PC-9 (cell line): ENCODE measurements around the gene LRIG1. TPM values are rescaled to one million over a fixed set of nuclear protein-coding genes. Genes with fewer than 3 reads are reported as not detected.

Experiments
- BruUV-seq: library from RNA; stranded (reverse); fragments of 400-500 nt; replicated peaks from 2 replicates; lab custom pipeline; 2021; lab: Mats Ljungman, UMichigan
- CTCF ChIA-PET: fragments of 300-600 bp; sonication (Branson Sonifier 250); formaldehyde crosslinking; loops from one replicate; lab custom pipeline; 2022; ENCODE audit warnings: antibody characterized with exemption; lab: Charles Lee
- POLR2A ChIA-PET: fragments of 300-600 bp; sonication (Branson Sonifier 250); formaldehyde crosslinking; loops from one replicate; lab custom pipeline; 2022; ENCODE audit warnings: antibody characterized with exemption; ENCODE audit not compliant: unreplicated experiment; lab: Charles Lee
- DNase-seq, 2 experiments: peaks; one replicate each; pipeline versions ENCODE4 v3.0.0 to v3.0.0-alpha.2; 2015 to 2022; ENCODE audit warnings: mixed read lengths in 1 of 2
- H2AFZ ChIP-seq: fragments of 200-600 bp; sonication (generic); 2 replicates; pipeline ENCODE4 v1.8.1; 2017; ENCODE audit warnings: antibody characterized with exemption
- H3F3A ChIP-seq: fragments of 200-600 bp; sonication (generic); 2 replicates; pipeline ENCODE4 v1.8.1; 2017; ENCODE audit warnings: antibody characterized with exemption, mild to moderate bottlenecking, low read depth; ENCODE audit not compliant: insufficient read depth
- H3K27ac ChIP-seq: fragments of 200-600 bp; sonication (generic); 2 replicates; pipeline ENCODE4 v1.6.1; 2016; ENCODE audit warnings: mixed run types
- H3K27me3 ChIP-seq: fragments of 200-600 bp; sonication (generic); 2 replicates; pipeline ENCODE4 v1.6.1; 2016; ENCODE audit warnings: low read depth, mixed run types; ENCODE audit not compliant: insufficient read depth
- H3K36me3 ChIP-seq: fragments of 200-600 bp; sonication (generic); 2 replicates; pipeline ENCODE4 v1.6.1; 2016; ENCODE audit warnings: low read depth, mixed run types
- H3K4me1 ChIP-seq: fragments of 200-600 bp; sonication (generic); replicated peaks from 2 replicates; pipeline ENCODE4 v1.6.1; 2016; ENCODE audit warnings: mixed run types; ENCODE audit not compliant: insufficient read depth
- H3K4me2 ChIP-seq: fragments of 200-600 bp; sonication (generic); 2 replicates; pipeline ENCODE4 v1.6.1; 2017; ENCODE audit warnings: mixed run types
- H3K4me3 ChIP-seq: fragments of 200-600 bp; sonication (generic); 2 replicates; pipeline ENCODE4 v1.6.1; 2016; ENCODE audit warnings: mixed run types
- H3K79me2 ChIP-seq: fragments of 200-600 bp; sonication (generic); 2 replicates; pipeline ENCODE4 v1.6.1; 2017; ENCODE audit warnings: low read depth, mixed run types
- H3K9me2 ChIP-seq: fragments of 200-600 bp; sonication (generic); 2 replicates; pipeline ENCODE4 v1.8.1; 2017; ENCODE audit warnings: mild to moderate bottlenecking; ENCODE audit not compliant: insufficient read depth
- H3K9me3 ChIP-seq: fragments of 200-600 bp; sonication (generic); 2 replicates; pipeline ENCODE4 v1.8.1; 2016; ENCODE audit warnings: low read depth; ENCODE audit not compliant: insufficient read depth
- H4K20me1 ChIP-seq: fragments of 200-600 bp; sonication (generic); 2 replicates; pipeline ENCODE4 v1.8.1; 2017; ENCODE audit not compliant: insufficient read depth
- EZH2 ChIP-seq: fragments of 200-600 bp; sonication (generic); IDR thresholded peaks from 2 replicates; pipeline ENCODE4 v1.8.0; 2017; ENCODE audit warnings: antibody characterized with exemption, low read depth
- intact Hi-C: fragments of 100-400 bp; cut with micrococcal nuclease; formaldehyde crosslinking; loops from one replicate; pipeline ENCODE4 v1.10.0; 2022; ENCODE audit not compliant: unreplicated experiment
- total RNA-seq: library from RNA; stranded (reverse); gene quantifications from 2 replicates; pipeline ENCODE4 v1.2.3, GENCODE V29; 2021
- TF ChIP-seq, protein P1 (sequence below): fragments of 200-600 bp; sonication (generic); conservative IDR thresholded peaks from 2 replicates; pipeline ENCODE4 v1.6.1; 2017; ENCODE audit warnings: mixed run types, antibody characterized with exemption, mild to moderate bottlenecking, moderate library complexity

The LRIG1 gene
- total RNA-seq, 1 experiment from 2014 or later: not detected

DNA sequence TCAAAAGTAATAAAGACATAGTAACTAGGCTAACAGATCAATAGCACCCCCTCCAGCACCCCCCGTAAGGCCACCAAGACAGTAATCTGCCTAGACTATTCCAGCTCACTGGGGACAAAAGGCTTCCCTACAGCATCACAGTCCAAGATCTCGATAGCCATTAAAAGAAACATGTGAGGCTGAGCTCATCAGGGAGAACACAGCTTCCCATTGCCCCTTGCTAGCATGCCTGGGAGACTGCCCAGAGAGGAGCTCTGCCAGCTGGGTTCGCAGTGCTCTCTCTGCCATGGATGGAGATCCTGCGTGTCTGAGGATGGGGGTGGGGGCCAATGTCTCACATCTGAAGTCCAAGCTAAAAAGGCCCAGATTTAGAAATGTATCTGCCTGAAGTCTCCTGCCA, 17.8 kb downstream of the LRIG1 start:
- H3K9me2 ChIP-seq: no peaks in the 10 kb centered on the region
- H3K36me3 ChIP-seq: no peaks in the 10 kb centered on the region
- H3K4me3 ChIP-seq: no peak overlapping the region
- no peak for DNase-seq
- CTCF ChIA-PET: no interaction called here
- POLR2A ChIA-PET: no interaction called here
- no peaks in the 10 kb centered on the region for H3K79me2 ChIP-seq
- H3K9me3 ChIP-seq: no peaks in the 10 kb centered on the region
- no peak for TF ChIP-seq EZH2
- TF ChIP-seq, protein P1, sequence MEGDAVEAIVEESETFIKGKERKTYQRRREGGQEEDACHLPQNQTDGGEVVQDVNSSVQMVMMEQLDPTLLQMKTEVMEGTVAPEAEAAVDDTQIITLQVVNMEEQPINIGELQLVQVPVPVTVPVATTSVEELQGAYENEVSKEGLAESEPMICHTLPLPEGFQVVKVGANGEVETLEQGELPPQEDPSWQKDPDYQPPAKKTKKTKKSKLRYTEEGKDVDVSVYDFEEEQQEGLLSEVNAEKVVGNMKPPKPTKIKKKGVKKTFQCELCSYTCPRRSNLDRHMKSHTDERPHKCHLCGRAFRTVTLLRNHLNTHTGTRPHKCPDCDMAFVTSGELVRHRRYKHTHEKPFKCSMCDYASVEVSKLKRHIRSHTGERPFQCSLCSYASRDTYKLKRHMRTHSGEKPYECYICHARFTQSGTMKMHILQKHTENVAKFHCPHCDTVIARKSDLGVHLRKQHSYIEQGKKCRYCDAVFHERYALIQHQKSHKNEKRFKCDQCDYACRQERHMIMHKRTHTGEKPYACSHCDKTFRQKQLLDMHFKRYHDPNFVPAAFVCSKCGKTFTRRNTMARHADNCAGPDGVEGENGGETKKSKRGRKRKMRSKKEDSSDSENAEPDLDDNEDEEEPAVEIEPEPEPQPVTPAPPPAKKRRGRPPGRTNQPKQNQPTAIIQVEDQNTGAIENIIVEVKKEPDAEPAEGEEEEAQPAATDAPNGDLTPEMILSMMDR: no peak
- H2AFZ ChIP-seq: no peak overlapping the region
- H3K27me3 ChIP-seq: no peaks in the 10 kb centered on the region
- H3K4me1 ChIP-seq: no peaks in the 10 kb centered on the region
- intact Hi-C loops: no loop called here
- H3K27ac ChIP-seq: no peak overlapping the region
- no peaks in the 10 kb centered on the region for H3F3A ChIP-seq
- no peak overlapping the region for H3K4me2 ChIP-seq
- BruUV-seq: no TSS peak
- H4K20me1 ChIP-seq: no peaks in the 10 kb centered on the region

DNA sequence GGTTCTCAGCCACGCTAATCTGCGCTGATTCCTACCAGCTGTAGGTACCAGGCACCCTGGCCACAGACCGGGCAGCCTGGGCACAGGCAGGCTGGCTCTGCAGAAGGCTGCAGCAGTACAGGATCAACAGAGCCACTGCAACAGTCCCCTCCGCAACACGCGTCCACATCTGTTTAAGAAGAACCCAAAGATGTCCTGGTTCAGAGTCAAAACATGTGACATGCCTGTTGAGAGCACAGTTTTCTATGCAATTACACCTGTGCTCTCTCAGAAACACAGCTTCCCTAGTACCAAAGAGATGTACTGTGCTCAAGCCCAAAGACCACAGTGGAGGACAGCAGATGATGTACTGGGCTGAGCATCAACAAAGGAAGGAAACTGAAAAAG, 18.8 kb downstream of the LRIG1 start:
- no peaks in the 10 kb centered on the region for H4K20me1 ChIP-seq
- H3K9me2 ChIP-seq: no peaks in the 10 kb centered on the region
- POLR2A ChIA-PET: no interaction called here
- no peaks in the 10 kb centered on the region for H3K9me3 ChIP-seq
- no peaks in the 10 kb centered on the region for H3K4me1 ChIP-seq
- CTCF ChIA-PET: no interaction called here
- intact Hi-C loops: no loop called here
- no TSS peak for BruUV-seq
- no peaks in the 10 kb centered on the region for H3K36me3 ChIP-seq
- no peak overlapping the region for H2AFZ ChIP-seq
- H3K4me2 ChIP-seq: no peak overlapping the region
- H3K27ac ChIP-seq: no peak overlapping the region
- no peak for DNase-seq
- H3K27me3 ChIP-seq: no peaks in the 10 kb centered on the region
- H3F3A ChIP-seq: no peaks in the 10 kb centered on the region
- no peak for TF ChIP-seq EZH2
- TF ChIP-seq, protein P1: no peak
- H3K79me2 ChIP-seq: no peaks in the 10 kb centered on the region
- H3K4me3 ChIP-seq: no peak overlapping the region

DNA sequence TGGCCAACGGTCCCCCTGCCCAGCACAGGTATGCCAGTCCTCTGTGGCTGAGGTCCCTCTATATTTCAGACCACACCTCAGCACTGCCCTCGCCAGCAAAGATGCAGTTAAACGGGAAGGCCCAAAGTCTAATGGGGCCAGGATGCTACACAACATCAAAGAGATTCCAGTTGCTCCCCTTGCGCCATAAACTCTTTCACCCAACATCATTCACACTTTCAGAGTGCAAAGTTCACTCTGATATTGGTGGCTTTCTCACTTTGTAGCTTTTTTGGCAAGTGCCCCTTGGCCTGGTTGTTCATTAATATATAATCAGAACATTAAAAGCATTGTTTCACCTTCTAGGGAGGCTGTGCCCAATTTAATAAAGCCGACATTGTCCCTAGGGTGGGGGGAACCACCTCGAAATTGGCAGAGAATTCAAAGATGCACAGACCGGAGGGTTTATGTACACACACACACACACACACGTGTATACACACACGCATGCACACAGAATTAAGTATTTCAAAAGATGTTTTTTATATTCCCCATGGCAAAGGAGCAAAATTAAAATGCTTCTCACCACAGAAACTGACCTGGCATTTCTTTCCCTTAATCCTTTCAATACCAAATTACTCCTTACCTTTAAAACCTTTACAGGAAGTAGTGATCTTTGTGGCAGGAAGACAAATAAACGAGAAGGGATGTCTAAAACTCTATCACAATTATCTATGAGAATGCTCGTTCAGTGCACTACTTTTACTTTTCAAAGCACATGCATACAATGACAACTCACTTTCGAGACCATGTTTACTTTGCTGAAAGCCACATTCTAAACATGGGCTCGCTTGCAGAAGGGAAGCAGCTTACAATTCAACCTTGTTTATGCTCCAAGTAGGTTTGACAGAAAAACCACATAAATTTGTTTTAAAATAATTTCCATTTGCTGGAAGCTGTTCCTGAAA, 19.5 kb downstream of the LRIG1 start:
- no peaks in the 10 kb centered on the region for H3K79me2 ChIP-seq
- POLR2A ChIA-PET: no interaction called here
- BruUV-seq: no TSS peak
- CTCF ChIA-PET: no interaction called here
- no peaks in the 10 kb centered on the region for H3K9me2 ChIP-seq
- no peaks in the 10 kb centered on the region for H3K4me1 ChIP-seq
- no peaks in the 10 kb centered on the region for H4K20me1 ChIP-seq
- no peaks in the 10 kb centered on the region for H3F3A ChIP-seq
- DNase-seq: no peak
- H3K27ac ChIP-seq: no peak overlapping the region
- intact Hi-C loops: no loop called here
- H3K9me3 ChIP-seq: no peaks in the 10 kb centered on the region
- H3K4me2 ChIP-seq: no peak overlapping the region
- no peak overlapping the region for H2AFZ ChIP-seq
- H3K27me3 ChIP-seq: no peaks in the 10 kb centered on the region
- H3K4me3 ChIP-seq: no peak overlapping the region
- H3K36me3 ChIP-seq: no peaks in the 10 kb centered on the region
- TF ChIP-seq EZH2: no peak
- TF ChIP-seq, protein P1: no peak
